ENCODE data around the gene CYTH1. TPM values are rescaled to one million over a fixed set of nuclear protein-coding genes. Genes with fewer than 3 reads are reported as not detected.

The CYTH1 gene
- total RNA-seq, 1 donor from 2014 or later, result 44.3 TPM

- DNase-seq (ENCODE audit: low spot score), result peak; percentile 57
Measured at GRCh38 chr17:78735832-78736525, 46.1 kb downstream of the CYTH1 start.

- DNase-seq (ENCODE audit: low spot score), result no peak
Measured at GRCh38 chr17:78734793-78735641, 47.1 kb downstream of the CYTH1 start.

GRCh38 chr17:78732354-78732753, 49.7 kb downstream of the CYTH1 start:
- no peak for DNase-seq (ENCODE audit: low spot score)

- no peak for DNase-seq (ENCODE audit: low spot score)
Measured at GRCh38 chr17:78731904-78732303, 50.2 kb downstream of the CYTH1 start.

- DNase-seq (ENCODE audit: low spot score), result no peak
Measured at GRCh38 chr17:78729641-78730040, 52.4 kb downstream of the CYTH1 start.

- DNase-seq (ENCODE audit: low spot score), result no peak
Measured at GRCh38 chr17:78728495-78728894, 53.6 kb downstream of the CYTH1 start.

GRCh38 chr17:78727476-78728229, 54.4 kb downstream of the CYTH1 start:
- no peak for DNase-seq (ENCODE audit: low spot score)

GRCh38 chr17:78727057-78727456, 55.0 kb downstream of the CYTH1 start:
- DNase-seq (ENCODE audit: low spot score), result no peak

GRCh38 chr17:78726513-78726912, 55.6 kb downstream of the CYTH1 start:
- no peak for DNase-seq (ENCODE audit: low spot score)

GRCh38 chr17:78725448-78726021, 56.5 kb downstream of the CYTH1 start:
- DNase-seq (ENCODE audit: low spot score), result no peak

- DNase-seq (ENCODE audit: low spot score), result no peak
Measured at GRCh38 chr17:78724999-78725398, 57.1 kb downstream of the CYTH1 start.

- DNase-seq (ENCODE audit: low spot score), result no peak
Measured at GRCh38 chr17:78724544-78724943, 57.5 kb downstream of the CYTH1 start.

GRCh38 chr17:78723957-78724356, 58.1 kb downstream of the CYTH1 start:
- no peak for DNase-seq (ENCODE audit: low spot score)

- DNase-seq (ENCODE audit: low spot score), result peak; percentile 91
Measured at GRCh38 chr17:78723001-78723796, 58.9 kb downstream of the CYTH1 start.

GRCh38 chr17:78722246-78722761, 59.8 kb downstream of the CYTH1 start:
- no peak for DNase-seq (ENCODE audit: low spot score)

- no peak for DNase-seq (ENCODE audit: low spot score)
Measured at GRCh38 chr17:78719630-78720298, 62.3 kb downstream of the CYTH1 start.

GRCh38 chr17:78718575-78719208, 63.4 kb downstream of the CYTH1 start:
- DNase-seq (ENCODE audit: low spot score), result no peak

- DNase-seq (ENCODE audit: low spot score), result no peak
Measured at GRCh38 chr17:78717431-78717980, 64.6 kb downstream of the CYTH1 start.

GRCh38 chr17:78716814-78717393, 65.2 kb downstream of the CYTH1 start:
- DNase-seq (ENCODE audit: low spot score), result no peak

Measured in umbilical cord (tissue), 2 donors.